Transverse colon (tissue), 3 donors: ENCODE results near the gene BRCA2.

ENCODE experiments used
- POLR2A ChIP-seq: fragments of 450-650 bp; IDR thresholded peaks from one replicate; pipeline ENCODE4 v1.6.1; 2016; ENCODE audit warnings: antibody characterized with exemption, mild to moderate bottlenecking, moderate library complexity
- TF ChIP-seq, protein P1 (sequence below), 5 experiments: fragments of 200-600 bp in 3 of 5; fragments of 450-650 bp in 2 of 5; sonication (generic) in 3 of 5; IDR thresholded peaks; 1 replicate in 2 of 5; 2 replicates in 3 of 5; pipeline ENCODE4 v1.5.1; 2016 to 2017; ENCODE audit warnings: antibody characterized with exemption in 5 of 5, inconsistent platforms in 3 of 5, mild to moderate bottlenecking in 2 of 5, moderate library complexity in 1 of 5

DNA sequence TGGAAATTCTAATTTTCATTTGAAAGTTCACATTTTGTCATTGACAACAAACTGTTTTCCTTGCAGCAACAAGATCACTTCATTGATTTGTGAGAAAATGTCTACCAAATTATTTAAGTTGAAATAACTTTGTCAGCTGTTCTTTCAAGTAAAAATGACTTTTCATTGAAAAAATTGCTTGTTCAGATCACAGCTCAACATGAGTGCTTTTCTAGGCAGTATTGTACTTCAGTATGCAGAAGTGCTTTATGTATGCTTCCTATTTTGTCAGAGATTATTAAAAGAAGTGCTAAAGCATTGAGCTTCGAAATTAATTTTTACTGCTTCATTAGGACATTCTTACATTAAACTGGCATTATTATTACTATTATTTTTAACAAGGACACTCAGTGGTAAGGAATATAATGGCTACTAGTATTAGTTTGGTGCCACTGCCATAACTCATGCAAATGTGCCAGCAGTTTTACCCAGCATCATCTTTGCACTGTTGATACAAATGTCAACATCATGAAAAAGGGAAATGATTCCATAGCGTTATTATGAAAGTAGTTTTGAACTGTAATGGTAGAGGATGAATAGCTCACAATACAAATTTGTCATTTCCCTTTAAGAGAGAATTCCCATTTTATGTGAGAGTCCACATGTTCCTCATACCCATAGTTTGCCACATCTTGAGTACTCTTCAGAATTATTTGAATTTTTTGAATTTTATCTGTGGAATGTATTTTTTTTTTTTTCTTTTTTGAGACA lies 2.6 kb downstream of the BRCA2 start:
- no peak for TF ChIP-seq POLR2A
- TF ChIP-seq, protein P1, sequence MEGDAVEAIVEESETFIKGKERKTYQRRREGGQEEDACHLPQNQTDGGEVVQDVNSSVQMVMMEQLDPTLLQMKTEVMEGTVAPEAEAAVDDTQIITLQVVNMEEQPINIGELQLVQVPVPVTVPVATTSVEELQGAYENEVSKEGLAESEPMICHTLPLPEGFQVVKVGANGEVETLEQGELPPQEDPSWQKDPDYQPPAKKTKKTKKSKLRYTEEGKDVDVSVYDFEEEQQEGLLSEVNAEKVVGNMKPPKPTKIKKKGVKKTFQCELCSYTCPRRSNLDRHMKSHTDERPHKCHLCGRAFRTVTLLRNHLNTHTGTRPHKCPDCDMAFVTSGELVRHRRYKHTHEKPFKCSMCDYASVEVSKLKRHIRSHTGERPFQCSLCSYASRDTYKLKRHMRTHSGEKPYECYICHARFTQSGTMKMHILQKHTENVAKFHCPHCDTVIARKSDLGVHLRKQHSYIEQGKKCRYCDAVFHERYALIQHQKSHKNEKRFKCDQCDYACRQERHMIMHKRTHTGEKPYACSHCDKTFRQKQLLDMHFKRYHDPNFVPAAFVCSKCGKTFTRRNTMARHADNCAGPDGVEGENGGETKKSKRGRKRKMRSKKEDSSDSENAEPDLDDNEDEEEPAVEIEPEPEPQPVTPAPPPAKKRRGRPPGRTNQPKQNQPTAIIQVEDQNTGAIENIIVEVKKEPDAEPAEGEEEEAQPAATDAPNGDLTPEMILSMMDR (IDR thresholded peaks at IDR 0.05) = no peak
